ENCODE results near the gene COBLL1.

COBLL1 gene

GRCh38 chr2:164824872-164825271 lies 16.8 kb downstream of the COBLL1 start:
- no peak overlapping the region for H3K4me3 ChIP-seq (ENCODE audit: low read depth, low read length)

GRCh38 chr2:164823126-164823525 lies 18.5 kb downstream of the COBLL1 start:
- no peak overlapping the region for H3K4me3 ChIP-seq (ENCODE audit: low read depth, low read length)

GRCh38 chr2:164821338-164821737 lies 20.3 kb downstream of the COBLL1 start:
- no peak overlapping the region for H3K4me3 ChIP-seq (ENCODE audit: low read depth, low read length)

- no peak overlapping the region for H3K4me3 ChIP-seq (ENCODE audit: low read depth, low read length)
Observed at GRCh38 chr2:164818149-164819136, 23.2 kb downstream of the COBLL1 start.

- H3K4me3 ChIP-seq (ENCODE audit: low read depth, low read length) = no peak overlapping the region
Observed at GRCh38 chr2:164816900-164817299, 24.7 kb downstream of the COBLL1 start.

GRCh38 chr2:164816046-164816445 lies 25.6 kb downstream of the COBLL1 start:
- H3K4me3 ChIP-seq (ENCODE audit: low read depth, low read length) = no peak overlapping the region

GRCh38 chr2:164815071-164815793 lies 26.4 kb downstream of the COBLL1 start:
- H3K4me3 ChIP-seq (ENCODE audit: low read depth, low read length) = no peak overlapping the region

GRCh38 chr2:164813535-164813934 lies 28.1 kb downstream of the COBLL1 start:
- H3K4me3 ChIP-seq (ENCODE audit: low read depth, low read length) = no peak overlapping the region

- H3K4me3 ChIP-seq (ENCODE audit: low read depth, low read length) = no peak overlapping the region
Observed at GRCh38 chr2:164812378-164812777, 29.2 kb downstream of the COBLL1 start.

GRCh38 chr2:164811819-164812218 lies 29.8 kb downstream of the COBLL1 start:
- H3K4me3 ChIP-seq (ENCODE audit: low read depth, low read length) = no peak overlapping the region

- H3K4me3 ChIP-seq (ENCODE audit: low read depth, low read length) = no peak overlapping the region
Observed at GRCh38 chr2:164810843-164811242, 30.8 kb downstream of the COBLL1 start.

- no peak overlapping the region for H3K4me3 ChIP-seq (ENCODE audit: low read depth, low read length)
Observed at GRCh38 chr2:164808776-164809175, 32.8 kb downstream of the COBLL1 start.

- no peak overlapping the region for H3K4me3 ChIP-seq (ENCODE audit: low read depth, low read length)
Observed at GRCh38 chr2:164803776-164804466, 37.7 kb downstream of the COBLL1 start.

- H3K4me3 ChIP-seq (ENCODE audit: low read depth, low read length) = no peak overlapping the region
Observed at GRCh38 chr2:164802095-164802707, 39.4 kb downstream of the COBLL1 start.

GRCh38 chr2:164800572-164800971 lies 41.1 kb downstream of the COBLL1 start:
- no peak overlapping the region for H3K4me3 ChIP-seq (ENCODE audit: low read depth, low read length)

GRCh38 chr2:164797627-164798026 lies 44.0 kb downstream of the COBLL1 start:
- no peak overlapping the region for H3K4me3 ChIP-seq (ENCODE audit: low read depth, low read length)

- H3K4me3 ChIP-seq (ENCODE audit: low read depth, low read length) = no peak overlapping the region
Observed at GRCh38 chr2:164796999-164797398, 44.6 kb downstream of the COBLL1 start.

- H3K4me3 ChIP-seq (ENCODE audit: low read depth, low read length) = no peak overlapping the region
Observed at GRCh38 chr2:164794432-164795231, 47.0 kb downstream of the COBLL1 start.

GRCh38 chr2:164794016-164794415 lies 47.6 kb downstream of the COBLL1 start:
- no peak overlapping the region for H3K4me3 ChIP-seq (ENCODE audit: low read depth, low read length)

- no peak overlapping the region for H3K4me3 ChIP-seq (ENCODE audit: low read depth, low read length)
Observed at GRCh38 chr2:164793529-164793928, 48.1 kb downstream of the COBLL1 start.
